GM21786 (cell line): Measurements from ENCODE around the gene NXN.
"Not testable (repeated sequence)": the region's sequence is repeated elsewhere in the genome, so short reads cannot be mapped to it uniquely, and the experiment has no call there.

Experiments
- ATAC-seq: cut with Tn5 transposase; IDR thresholded peaks from one replicate; pipeline ENCODE4 v1.9.1; 2021; ENCODE audit not compliant: unreplicated experiment

The NXN gene

DNA sequence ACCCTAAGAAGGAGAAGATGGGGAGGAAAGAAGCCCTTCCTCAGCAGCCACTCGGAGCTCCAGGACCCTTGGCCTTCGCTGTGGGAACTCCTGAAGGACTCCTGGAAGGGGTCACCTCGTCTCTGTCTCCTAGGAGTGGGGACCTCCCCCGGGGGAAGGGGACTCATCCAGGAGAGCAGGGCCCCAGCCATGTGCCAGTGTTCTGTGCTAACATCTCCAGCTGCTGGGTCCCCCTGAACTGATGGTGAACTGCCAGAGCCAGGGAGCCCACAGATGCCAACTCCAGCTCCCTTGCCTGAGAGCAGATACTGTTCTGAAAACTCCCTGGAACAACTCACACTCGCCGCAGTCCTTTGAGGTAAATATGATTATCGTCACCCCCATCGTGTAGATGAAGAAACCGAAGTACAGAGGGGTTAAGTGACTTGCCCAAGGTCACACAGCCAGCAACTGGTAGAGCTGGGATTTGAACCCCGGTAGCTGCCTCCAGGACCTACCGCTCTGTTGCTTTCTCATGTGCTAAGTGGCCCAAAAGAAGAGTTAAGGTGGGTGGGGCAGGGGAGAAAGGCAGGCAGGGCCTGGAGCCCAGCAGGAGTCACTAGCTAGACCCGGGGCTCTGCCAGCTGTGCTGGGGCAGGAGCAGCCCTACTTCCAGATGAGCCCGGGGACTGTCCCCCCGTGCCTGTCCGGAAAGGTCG lies 27.9 kb upstream of the NXN start:
- ATAC-seq, result no peak

DNA sequence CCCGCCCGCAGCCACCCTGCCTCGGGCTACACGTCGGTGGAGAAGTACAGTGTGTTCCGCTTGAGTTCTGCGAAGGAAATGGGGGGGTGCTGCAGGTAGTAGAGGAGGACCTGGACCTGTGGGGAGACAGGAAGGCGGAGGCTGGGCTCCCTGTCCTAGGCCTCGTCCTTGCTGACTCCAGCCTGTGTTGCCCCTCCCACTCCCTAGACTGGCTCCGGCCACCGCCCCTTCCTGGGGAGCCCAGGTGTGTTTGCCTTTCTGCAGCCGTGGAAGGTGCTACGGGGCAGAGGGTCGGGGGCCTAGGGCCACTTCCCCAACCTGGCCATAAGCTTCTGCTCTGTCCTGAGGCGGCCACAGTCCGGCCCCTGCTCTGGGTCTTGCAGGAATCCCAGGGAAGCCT lies 26.5 kb upstream of the NXN start:
- ATAC-seq, result no peak

- ATAC-seq, result no peak
Measured at GRCh38 chr17:1005361-1005946, 25.9 kb upstream of the NXN start.

DNA sequence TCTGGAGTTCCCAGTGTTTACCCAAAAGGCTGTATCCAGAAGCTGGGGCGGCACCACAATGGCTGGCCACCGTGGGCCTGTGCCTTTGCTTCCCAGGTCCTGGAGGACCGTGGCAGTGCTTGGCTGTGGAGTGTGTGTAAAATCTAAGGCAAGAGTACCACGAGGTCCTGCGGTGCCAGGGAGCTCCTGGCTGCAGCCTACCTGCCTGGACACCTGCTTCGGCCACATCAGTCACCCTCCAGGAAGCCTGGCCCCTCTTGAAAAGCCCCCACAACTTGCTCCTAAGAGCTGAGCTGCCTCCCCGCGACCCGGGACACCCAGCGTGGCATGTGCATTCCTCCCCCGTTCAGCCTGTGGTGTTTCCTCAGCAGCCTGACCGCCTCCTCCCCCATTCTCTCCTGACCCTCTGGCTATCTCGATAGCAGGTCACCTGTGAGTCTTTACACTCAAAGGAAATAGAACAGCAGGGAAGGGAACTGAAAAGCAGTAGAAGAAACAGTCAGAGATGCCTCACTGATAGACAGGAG lies 25.3 kb upstream of the NXN start:
- no peak for ATAC-seq

DNA sequence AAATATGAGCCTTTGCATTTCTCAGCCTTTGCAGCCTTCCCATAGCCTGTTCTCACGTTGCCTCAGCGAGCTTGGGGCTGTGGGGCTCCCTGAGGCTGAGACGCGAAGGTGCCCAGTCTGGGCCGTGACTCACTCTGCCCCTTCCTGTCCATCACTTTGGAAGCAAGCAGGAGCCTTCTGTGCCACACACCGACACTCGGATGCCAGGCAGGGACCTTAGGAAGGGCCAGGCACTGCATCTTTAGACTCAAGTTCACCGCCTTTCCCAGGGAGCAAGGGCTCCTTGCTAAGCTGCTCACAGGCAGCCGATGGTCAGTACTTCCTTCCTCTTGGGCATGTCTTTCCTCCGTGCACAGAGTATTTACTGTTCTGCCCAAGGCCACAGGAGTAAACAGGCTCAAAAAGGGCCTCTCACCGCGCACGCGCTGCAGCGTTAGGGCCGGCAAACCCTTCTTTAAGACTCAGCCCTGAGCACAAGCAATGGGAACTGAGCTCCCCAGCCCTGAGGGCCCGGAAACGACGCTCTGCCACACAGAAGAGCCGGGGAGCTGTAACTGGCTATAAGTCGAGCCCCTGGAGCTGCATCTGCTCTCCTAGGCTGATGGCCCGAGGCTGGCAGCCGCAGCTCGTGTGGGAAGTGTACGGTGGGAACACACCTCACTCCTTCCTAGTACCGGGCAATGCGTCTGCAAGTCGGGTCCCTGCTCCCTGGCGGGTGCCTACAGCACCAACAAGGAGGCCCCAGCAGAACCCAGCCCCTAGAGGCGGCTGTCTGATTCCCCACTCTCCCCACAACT lies 24.6 kb upstream of the NXN start:
- no peak for ATAC-seq

- no peak for ATAC-seq
Measured at GRCh38 chr17:1003633-1003971, 24.0 kb upstream of the NXN start.

- no peak for ATAC-seq
Measured at GRCh38 chr17:1002771-1003555, 23.4 kb upstream of the NXN start.

DNA sequence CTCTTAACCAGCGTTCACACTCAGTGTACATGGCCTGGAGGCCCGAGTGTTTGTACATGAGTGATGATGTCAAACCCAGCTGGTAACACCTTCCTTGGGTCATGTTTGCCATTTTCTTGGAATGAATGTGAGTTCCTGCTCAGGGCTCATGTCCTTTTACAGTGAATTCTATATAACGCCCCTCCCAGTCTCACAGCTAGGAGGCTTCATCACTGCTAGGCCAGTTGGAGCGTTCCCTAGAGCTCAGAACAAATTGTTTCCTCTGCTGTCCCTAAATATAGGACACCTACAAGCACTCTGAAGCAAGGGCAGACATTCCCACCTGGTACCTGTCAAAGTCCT lies 22.8 kb upstream of the NXN start:
- ATAC-seq, result no peak

DNA sequence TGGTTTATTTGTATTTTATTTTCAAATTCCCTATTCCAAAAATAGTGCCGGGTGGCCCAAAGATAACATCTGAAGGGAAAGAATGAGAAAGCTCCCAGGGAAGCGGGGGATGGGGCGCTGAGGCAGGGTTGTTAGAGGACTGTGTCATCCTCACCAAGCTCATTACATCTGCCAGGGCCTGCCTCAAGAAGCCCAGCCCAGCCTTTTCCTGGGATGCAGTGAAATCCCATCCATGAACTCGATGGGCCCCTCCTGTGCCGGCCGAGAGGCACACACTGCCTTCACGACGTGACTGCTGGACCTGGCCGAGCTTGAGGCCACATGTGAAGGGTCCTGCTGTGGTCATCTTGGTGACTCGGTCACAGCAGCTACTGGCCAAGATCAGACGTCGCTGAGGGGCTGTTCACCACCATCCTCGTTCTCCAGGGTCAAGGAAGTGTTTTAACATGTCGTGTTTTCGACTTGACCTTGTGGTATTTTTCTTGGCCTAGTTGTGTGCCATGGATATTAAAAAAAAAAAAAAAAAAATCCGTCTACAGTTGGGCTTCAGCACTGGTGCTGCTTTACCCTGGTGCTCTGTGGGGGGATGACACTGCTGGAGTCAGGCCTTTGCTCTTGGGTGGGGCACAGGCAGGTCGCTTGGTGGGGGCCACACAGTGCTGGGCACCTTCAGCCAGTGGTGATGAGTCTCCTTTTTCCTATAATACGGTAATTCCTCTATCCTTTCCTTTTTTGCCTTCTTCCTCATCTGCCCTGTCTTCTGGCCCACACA lies 22.2 kb upstream of the NXN start:
- no peak for ATAC-seq

- no peak for ATAC-seq
Measured at GRCh38 chr17:1000597-1001461, 21.3 kb upstream of the NXN start.

DNA sequence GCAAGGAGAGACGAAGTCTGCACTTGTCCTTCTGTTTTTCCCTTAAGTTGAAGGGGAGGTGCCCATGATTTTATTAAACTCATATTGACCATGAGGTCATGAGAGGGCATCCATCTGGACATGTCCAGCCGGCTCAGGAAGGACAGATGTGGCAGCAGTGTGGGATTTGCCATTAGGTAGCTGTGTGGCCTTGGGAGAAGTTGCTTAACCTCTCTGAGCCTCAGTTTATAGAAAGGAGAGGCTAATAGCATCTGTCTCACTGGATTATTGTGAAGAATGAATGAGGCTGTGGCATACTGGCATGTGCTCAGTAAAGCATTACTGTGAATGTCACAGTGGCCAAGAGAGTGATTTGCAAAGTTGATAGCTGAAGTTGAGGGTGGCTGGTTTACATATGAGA lies 18.5 kb upstream of the NXN start:
- ATAC-seq, result no peak

DNA sequence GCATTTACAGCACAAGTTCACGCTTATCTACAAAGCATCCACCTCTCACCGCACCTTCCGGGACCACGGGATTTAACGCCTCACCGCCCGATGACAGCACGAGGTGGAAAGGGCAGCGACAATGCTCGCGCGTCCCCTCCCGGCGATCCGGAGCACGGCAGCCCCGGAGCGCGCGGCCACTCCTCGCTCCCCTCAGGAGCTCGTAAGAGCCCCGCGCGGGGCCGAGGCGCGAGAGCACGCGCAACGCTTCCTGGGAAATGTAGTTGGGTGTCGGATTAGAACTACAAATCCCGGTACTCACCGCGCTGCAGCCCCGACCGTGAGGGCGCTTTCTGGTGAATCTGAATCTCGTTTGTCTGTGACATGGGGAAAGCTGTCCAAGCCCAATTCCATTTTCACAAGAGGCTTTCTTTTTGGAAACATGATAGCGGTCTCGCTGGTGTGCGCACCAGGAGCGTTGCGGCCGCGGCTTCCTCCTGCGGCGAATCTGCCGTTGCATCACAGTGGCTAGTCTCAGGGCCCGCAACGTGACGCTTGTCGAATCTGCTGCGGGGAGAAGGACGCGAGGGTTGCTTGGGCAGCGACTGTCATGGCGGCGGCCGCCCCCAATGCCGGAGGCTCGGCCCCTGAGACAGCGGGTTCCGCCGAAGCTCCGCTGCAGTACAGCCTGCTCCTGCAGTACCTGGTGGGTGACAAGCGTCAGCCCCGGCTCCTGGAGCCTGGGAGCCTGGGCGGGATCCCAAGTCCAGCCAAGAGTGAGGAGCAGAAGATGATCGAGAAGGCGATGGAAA lies 17.2 kb upstream of the NXN start, which contains the start of gene TIMM22:
Gene TIMM22 (plus strand): TSS at position 576 of the 791 bp plus-strand sequence. CDS start 14 bp downstream, at position 590.
- peak; percentile 88 for ATAC-seq

DNA sequence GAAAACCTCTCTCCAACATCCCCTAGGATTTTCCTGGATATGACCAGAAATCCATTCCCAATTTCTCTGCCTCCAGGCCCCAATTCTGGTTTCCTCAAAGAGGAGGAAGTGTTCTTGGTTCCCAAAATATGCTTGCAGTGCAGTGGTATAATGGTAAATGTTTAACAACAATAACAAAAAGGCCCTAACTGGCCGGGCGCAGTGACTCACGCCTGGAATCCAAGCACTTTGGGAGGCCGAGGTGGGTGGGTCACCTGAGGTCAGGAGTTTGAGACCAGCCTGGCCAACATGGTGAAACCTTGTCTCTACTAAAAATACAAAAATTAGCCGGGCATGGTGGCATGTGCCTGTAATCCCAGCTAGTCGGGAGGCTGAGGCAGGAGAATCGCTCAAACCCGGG lies 15.7 kb upstream of the NXN start:
- not testable (repeated sequence) for ATAC-seq

GRCh38 chr17:992933-993332 lies 13.4 kb upstream of the NXN start:
- no peak for ATAC-seq

DNA sequence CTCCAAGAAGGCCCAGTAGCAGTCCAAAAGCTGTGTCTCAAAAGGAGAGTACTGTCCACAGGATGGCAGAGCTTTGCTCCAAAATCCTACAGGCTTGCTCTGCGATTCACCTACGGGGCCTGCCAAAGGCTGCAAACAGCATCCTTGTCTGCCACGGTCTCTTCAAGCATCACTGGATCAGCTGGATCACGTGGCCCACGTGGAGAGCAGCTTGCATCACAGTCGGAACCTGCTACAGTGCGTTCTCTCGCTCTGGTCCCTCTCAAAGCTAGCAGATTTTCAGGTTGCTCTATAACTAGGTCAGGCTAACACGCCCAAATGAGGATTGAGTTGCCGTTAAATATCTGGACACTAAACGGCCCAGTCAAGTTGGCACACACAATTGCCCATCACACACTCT lies 9.0 kb upstream of the NXN start:
- ATAC-seq, result no peak

- ATAC-seq, result no peak
Measured at GRCh38 chr17:987931-988330, 8.4 kb upstream of the NXN start.

GRCh38 chr17:986322-986929 lies 6.8 kb upstream of the NXN start:
- no peak for ATAC-seq

DNA sequence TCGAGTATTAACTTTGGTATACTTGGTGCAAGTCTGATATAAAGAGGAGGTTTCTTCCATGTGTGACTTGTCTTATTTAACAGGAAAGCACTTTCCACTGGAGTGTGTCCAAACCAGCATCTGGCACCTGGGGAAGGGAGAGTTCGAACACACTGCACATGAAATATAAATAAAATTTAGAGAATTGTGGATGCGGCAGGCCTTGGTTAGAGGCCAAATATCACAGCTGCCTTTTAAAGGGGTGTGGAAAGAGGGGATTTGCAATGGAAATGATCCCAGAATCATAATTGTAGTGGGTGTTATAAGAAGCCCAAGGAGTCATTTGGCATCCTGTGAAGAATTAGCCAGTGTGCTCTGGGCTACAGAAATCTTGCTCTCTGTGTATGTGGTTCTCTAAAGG lies 4.3 kb upstream of the NXN start:
- no peak for ATAC-seq

GRCh38 chr17:981292-981658 lies 1.7 kb upstream of the NXN start:
- no peak for ATAC-seq
